H9 (cell line): Measurements from ENCODE around the gene LOC128125822.

ENCODE experiments used
- DNase-seq: peaks from one replicate; pipeline ENCODE4 v3.0.0-alpha.2; 2017
- H2AFZ ChIP-seq: one replicate; pipeline ENCODE4 v1.6.1; 2013; ENCODE audit warnings: mild to moderate bottlenecking, low read length, control low read depth, moderate library complexity
- H2AK5ac ChIP-seq: 2 replicates; pipeline ENCODE4 v1.6.1; 2013; ENCODE audit warnings: low read length, control low read depth, mixed read lengths; ENCODE audit not compliant: insufficient read length
- H2BK120ac ChIP-seq: one replicate; pipeline ENCODE4 v1.6.1; 2013; ENCODE audit warnings: low read depth, mild to moderate bottlenecking, low read length, control low read depth, inconsistent platforms; ENCODE audit not compliant: poor library complexity, severe bottlenecking
- H2BK12ac ChIP-seq: 2 replicates; pipeline ENCODE4 v1.6.1; 2013; ENCODE audit warnings: low read length, control low read depth, mixed read lengths, low read depth; ENCODE audit not compliant: insufficient read length
- H2BK15ac ChIP-seq: 2 replicates; pipeline ENCODE4 v1.6.1; 2013; ENCODE audit warnings: low read depth, low read length, control low read depth
- H2BK20ac ChIP-seq: one replicate; pipeline ENCODE4 v1.6.1; 2013; ENCODE audit warnings: low read depth, mild to moderate bottlenecking, low read length, control low read depth, inconsistent platforms; ENCODE audit not compliant: poor library complexity, severe bottlenecking
- H2BK5ac ChIP-seq: 2 replicates; pipeline ENCODE4 v1.6.1; 2013; ENCODE audit warnings: low read length, control low read depth, mixed read lengths; ENCODE audit not compliant: insufficient read length
- H3K14ac ChIP-seq: 2 replicates; pipeline ENCODE4 v1.6.1; 2013; ENCODE audit warnings: low read length, control low read depth; ENCODE audit not compliant: insufficient read depth
- H3K18ac ChIP-seq: 2 replicates; pipeline ENCODE4 v1.6.1; 2013; ENCODE audit warnings: low read depth, mild to moderate bottlenecking, mixed read lengths, low read length, control low read depth; ENCODE audit not compliant: insufficient read length
- H3K23ac ChIP-seq: 2 replicates; pipeline ENCODE4 v1.6.1; 2013; ENCODE audit warnings: low read length, control low read depth, mixed read lengths, low read depth; ENCODE audit not compliant: insufficient read length
- H3K23me2 ChIP-seq: 2 replicates; pipeline ENCODE4 v1.6.1; 2013; ENCODE audit warnings: low read depth, mild to moderate bottlenecking, mixed read lengths, low read length, control low read depth; ENCODE audit not compliant: insufficient read length, poor library complexity, severe bottlenecking
- H3K27ac ChIP-seq: 2 replicates; pipeline ENCODE4 v1.5.1; 2013; ENCODE audit warnings: low read length, control low read depth, mixed read lengths, low read depth; ENCODE audit not compliant: insufficient read length
- H3K27me3 ChIP-seq: 2 replicates; pipeline ENCODE4 v1.6.1; 2013; ENCODE audit warnings: low read length, control low read depth, inconsistent platforms; ENCODE audit not compliant: insufficient read depth
- H3K4ac ChIP-seq: 2 replicates; pipeline ENCODE4 v1.6.1; 2013; ENCODE audit warnings: low read depth, mild to moderate bottlenecking, control low read depth, inconsistent platforms, low read length, moderate library complexity
- H3K4me1 ChIP-seq: 2 replicates; pipeline ENCODE4 v1.6.1; 2013; ENCODE audit warnings: low read length, control low read depth, inconsistent platforms; ENCODE audit not compliant: insufficient read depth
- H3K4me2 ChIP-seq: 2 replicates; pipeline ENCODE4 v1.6.1; 2013; ENCODE audit warnings: low read length, control low read depth, mixed read lengths; ENCODE audit not compliant: insufficient read length, insufficient read depth
- H3K56ac ChIP-seq: 2 replicates; pipeline ENCODE4 v1.6.1; 2013; ENCODE audit warnings: low read depth, mild to moderate bottlenecking, mixed read lengths, low read length, control low read depth; ENCODE audit not compliant: insufficient read length
- H3K79me1 ChIP-seq: 2 replicates; pipeline ENCODE4 v1.6.1; 2013; ENCODE audit warnings: low read depth, mild to moderate bottlenecking, moderate library complexity, low read length, control low read depth, inconsistent platforms; ENCODE audit not compliant: insufficient read depth, poor library complexity, severe bottlenecking
- H3K79me2 ChIP-seq: 2 replicates; pipeline ENCODE4 v1.6.1; 2013; ENCODE audit warnings: low read length, control low read depth, inconsistent platforms; ENCODE audit not compliant: insufficient read depth
- H3K9ac ChIP-seq: 2 replicates; pipeline ENCODE4 v1.6.1; 2013; ENCODE audit warnings: low read length, control low read depth, mixed read lengths; ENCODE audit not compliant: insufficient read length; ENCODE audit errors: extremely low read depth
- H3K9me3 ChIP-seq: one replicate; pipeline ENCODE4 v1.6.1; 2013; ENCODE audit warnings: low read depth, low read length, inconsistent platforms; ENCODE audit not compliant: control insufficient read depth
- H3T11ph ChIP-seq: one replicate; pipeline ENCODE4 v1.6.1; 2013; ENCODE audit warnings: mild to moderate bottlenecking, low read length, control low read depth, inconsistent platforms
- H4K20me1 ChIP-seq: one replicate; pipeline ENCODE4 v1.6.1; 2013; ENCODE audit not compliant: control insufficient read depth, insufficient read length, insufficient read depth
- H4K5ac ChIP-seq: 2 replicates; pipeline ENCODE4 v1.6.1; 2013; ENCODE audit warnings: low read depth, mild to moderate bottlenecking, mixed read lengths, low read length, control low read depth; ENCODE audit not compliant: insufficient read length
- H4K8ac ChIP-seq: replicated peaks from 2 replicates; pipeline ENCODE4 v1.6.1; 2013; ENCODE audit warnings: low read length, control low read depth, mixed read lengths, low read depth; ENCODE audit not compliant: insufficient read length
- H4K91ac ChIP-seq: 2 replicates; pipeline ENCODE4 v1.6.1; 2013; ENCODE audit warnings: low read depth, mild to moderate bottlenecking, moderate library complexity, mixed read lengths, low read length, control low read depth; ENCODE audit not compliant: insufficient read length
- H3K27ac Mint-ChIP-seq, 3 experiments: 2 replicates in 2 of 3; 3 replicates in 1 of 3; pipeline ENCODE4 v1.8.0; 2020 to 2021; ENCODE audit warnings: mixed read lengths in 3 of 3, mild to moderate bottlenecking in 1 of 3, moderate library complexity in 1 of 3
- H3K27me3 Mint-ChIP-seq: 2 replicates; pipeline ENCODE4 v1.8.0; 2021; ENCODE audit warnings: low read depth, mild to moderate bottlenecking, moderate library complexity, mixed read lengths
- H3K36me3 Mint-ChIP-seq, 3 experiments: 2 replicates in 2 of 3; 3 replicates in 1 of 3; pipeline ENCODE4 v1.8.0; 2020 to 2021; ENCODE audit warnings: low read depth in 3 of 3, mixed read lengths in 3 of 3; ENCODE audit not compliant: insufficient read depth in 1 of 3
- H3K4me1 Mint-ChIP-seq, 2 experiments: 2 replicates each; pipeline ENCODE4 v1.8.0; 2020; ENCODE audit warnings: mixed read lengths in 2 of 2
- H3K4me3 Mint-ChIP-seq, 2 experiments: 2 replicates in 1 of 2; 3 replicates in 1 of 2; pipeline ENCODE4 v1.8.0; 2020 to 2021; ENCODE audit warnings: mild to moderate bottlenecking in 2 of 2, mixed read lengths in 2 of 2, moderate library complexity in 1 of 2
- H3K9me3 Mint-ChIP-seq, 2 experiments: 2 replicates in 1 of 2; 3 replicates in 1 of 2; pipeline ENCODE4 v1.8.0; 2020; ENCODE audit warnings: mild to moderate bottlenecking in 2 of 2, mixed read lengths in 2 of 2, moderate library complexity in 1 of 2
- WGBS: extraction: QIAGEN DNeasy Blood & Tissue Kit; methylation state at CpG from one replicate; pipeline ENCODE4 v1.1.7; 2013; ENCODE audit warnings: missing lambda C conversion rate, low lambda C conversion rate, mixed read lengths; ENCODE audit not compliant: insufficient read length; ENCODE audit errors: extremely low coverage; 5-methylcytosine and 5-hydroxymethylcytosine counted together
- TF ChIP-seq, protein P1 (sequence below): fragments of 200-600 bp; sonication (generic); conservative IDR thresholded peaks from 3 replicates; pipeline ENCODE4 v1.8.0; 2021; ENCODE audit warnings: antibody characterized with exemption, mild to moderate bottlenecking

Gene LOC128125822

DNA sequence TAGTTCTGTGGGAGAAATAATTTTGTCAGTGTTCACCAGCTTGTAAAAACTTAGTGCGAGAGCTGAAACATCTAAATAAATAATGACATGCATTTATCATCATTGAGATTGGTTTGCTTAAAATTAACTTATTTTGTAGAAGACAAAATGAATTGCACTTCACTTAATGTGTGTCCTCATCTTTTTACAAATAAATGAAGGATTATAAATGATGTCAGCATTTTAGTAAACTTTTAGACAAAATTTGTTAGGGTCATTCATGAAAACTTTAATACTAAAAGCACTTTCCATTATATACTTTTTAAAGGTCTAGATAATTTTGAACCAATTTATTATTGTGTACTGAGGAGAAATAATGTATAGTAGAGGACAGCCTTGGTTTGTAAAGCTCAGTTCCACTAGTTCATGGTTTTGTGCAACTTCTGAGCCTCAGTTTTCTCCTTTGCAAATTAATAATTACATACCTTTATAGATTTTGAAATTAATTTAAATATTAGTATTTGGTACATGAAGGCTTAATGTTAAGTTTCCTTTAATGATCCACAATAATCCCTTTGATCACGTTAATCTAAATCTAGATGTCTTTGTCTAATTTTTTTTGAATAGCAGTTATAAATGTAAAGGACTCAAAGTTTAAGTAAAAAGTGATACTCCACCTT lies 9.2 kb downstream of the LOC128125822 start:
- TF ChIP-seq, protein P1, sequence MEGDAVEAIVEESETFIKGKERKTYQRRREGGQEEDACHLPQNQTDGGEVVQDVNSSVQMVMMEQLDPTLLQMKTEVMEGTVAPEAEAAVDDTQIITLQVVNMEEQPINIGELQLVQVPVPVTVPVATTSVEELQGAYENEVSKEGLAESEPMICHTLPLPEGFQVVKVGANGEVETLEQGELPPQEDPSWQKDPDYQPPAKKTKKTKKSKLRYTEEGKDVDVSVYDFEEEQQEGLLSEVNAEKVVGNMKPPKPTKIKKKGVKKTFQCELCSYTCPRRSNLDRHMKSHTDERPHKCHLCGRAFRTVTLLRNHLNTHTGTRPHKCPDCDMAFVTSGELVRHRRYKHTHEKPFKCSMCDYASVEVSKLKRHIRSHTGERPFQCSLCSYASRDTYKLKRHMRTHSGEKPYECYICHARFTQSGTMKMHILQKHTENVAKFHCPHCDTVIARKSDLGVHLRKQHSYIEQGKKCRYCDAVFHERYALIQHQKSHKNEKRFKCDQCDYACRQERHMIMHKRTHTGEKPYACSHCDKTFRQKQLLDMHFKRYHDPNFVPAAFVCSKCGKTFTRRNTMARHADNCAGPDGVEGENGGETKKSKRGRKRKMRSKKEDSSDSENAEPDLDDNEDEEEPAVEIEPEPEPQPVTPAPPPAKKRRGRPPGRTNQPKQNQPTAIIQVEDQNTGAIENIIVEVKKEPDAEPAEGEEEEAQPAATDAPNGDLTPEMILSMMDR = no peak
- no peak overlapping the region for H2BK12ac ChIP-seq
- H3K4ac ChIP-seq = no peak overlapping the region
- H4K20me1 ChIP-seq = no peaks in the 10 kb centered on the region
- no peak overlapping the region for H3K18ac ChIP-seq
- H3K4me3 Mint-ChIP-seq = no peak overlapping the region
- H3K79me2 ChIP-seq = 0 out of 2 replicates have a peak, but pooled peaks cover under 1% of the 10 kb centered on the region
- H3K23ac ChIP-seq = no peak overlapping the region
- no peak overlapping the region for H4K8ac ChIP-seq
- no peak overlapping the region for H3K14ac ChIP-seq
- WGBS = no CpG with 5 or more reads among the region's 2 CpGs
- no peak overlapping the region for H3K27ac ChIP-seq
- no peaks in the 10 kb centered on the region for H3K27me3 Mint-ChIP-seq
- no peaks in the 10 kb centered on the region for H3K79me1 ChIP-seq
- no peak overlapping the region for H2AK5ac ChIP-seq
- H2BK5ac ChIP-seq = no peak overlapping the region
- no peak overlapping the region for H3K4me2 ChIP-seq
- no peak overlapping the region for H3K56ac ChIP-seq
- no peak overlapping the region for H3K9ac ChIP-seq
- no peak for DNase-seq
- H2BK15ac ChIP-seq = no peak overlapping the region
- no peaks in the 10 kb centered on the region for H3K4me1 ChIP-seq
- H4K5ac ChIP-seq = no peak overlapping the region
- no peaks in the 10 kb centered on the region for H3K4me1 Mint-ChIP-seq
- H3K27ac Mint-ChIP-seq = peak overlapping the region in 1 of 3 experiments; percentile 64; a peak in 1 of 7 replicates
- no peaks in the 10 kb centered on the region for H3K9me3 ChIP-seq
- H2BK20ac ChIP-seq = no peak overlapping the region
- H3K9me3 Mint-ChIP-seq = no peaks in the 10 kb centered on the region
- H3K23me2 ChIP-seq = no peaks in the 10 kb centered on the region
- no peak overlapping the region for H4K91ac ChIP-seq
- no peak overlapping the region for H3T11ph ChIP-seq
- H2BK120ac ChIP-seq = no peak overlapping the region
- no peaks in the 10 kb centered on the region for H3K27me3 ChIP-seq
- peaks cover 26 to 56% (median 47%) of the 10 kb centered on the region in 3 experiments; a peak in 6 of 7 replicates for H3K36me3 Mint-ChIP-seq
- no peak overlapping the region for H2AFZ ChIP-seq
